A204.1 (cell line): Measurements from ENCODE around the gene CCDC27.
"Not testable (repeated sequence)": the region's sequence is repeated elsewhere in the genome, so short reads cannot be mapped to it uniquely, and the experiment has no call there.

ENCODE experiments used
- FAIRE-seq: peaks from 2 replicates; lab custom pipeline; 2012; peaks lifted over from hg19 to GRCh38; lab: Jason Lieb, UNC

The CCDC27 gene

GRCh38 chr1:3796215-3797061 is 44.2 kb downstream of the CCDC27 start, which contains the start of gene LRRC47:
Gene LRRC47, minus strand, starts transcription at chr1:3796498. Its CDS starts 22 bp downstream, at chr1:3796476.
- FAIRE-seq = no peak

DNA sequence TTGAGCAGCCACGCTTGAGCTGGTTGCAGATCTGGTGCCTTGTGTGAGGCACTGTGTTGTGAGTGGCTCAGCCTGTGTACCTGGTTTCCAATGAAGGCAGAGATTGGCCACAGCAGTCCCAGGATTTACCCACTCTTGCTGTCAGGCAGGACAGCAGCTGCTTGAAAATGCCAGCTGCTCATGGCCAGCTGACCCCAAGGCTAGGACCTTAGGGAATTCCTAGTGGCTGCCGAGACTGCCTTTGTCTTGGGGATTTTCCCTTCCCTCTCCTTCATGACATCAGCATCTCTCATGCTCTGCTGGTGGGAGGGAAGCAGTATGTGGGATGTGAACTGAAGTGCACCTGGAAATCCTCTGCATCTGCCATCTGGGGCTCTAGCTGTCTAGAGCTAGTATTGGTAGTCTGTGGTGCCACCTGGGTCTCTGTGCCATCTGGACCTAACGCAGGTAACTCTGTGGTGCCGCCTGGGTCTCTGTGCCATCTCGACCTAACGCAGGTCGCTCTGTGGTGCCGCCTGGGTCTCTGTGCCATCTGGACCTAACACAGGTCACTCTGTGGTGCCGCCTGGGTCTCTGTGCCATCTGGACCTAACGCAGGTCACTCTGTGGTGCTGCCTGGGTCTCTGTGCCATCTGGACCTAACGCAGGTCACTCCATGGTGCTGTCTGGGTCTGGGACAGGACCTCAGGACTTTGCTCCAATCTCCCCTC is 47.9 kb downstream of the CCDC27 start:
- FAIRE-seq = no peak

GRCh38 chr1:3800795-3801194 is 48.5 kb downstream of the CCDC27 start:
- not testable (repeated sequence) for FAIRE-seq

DNA sequence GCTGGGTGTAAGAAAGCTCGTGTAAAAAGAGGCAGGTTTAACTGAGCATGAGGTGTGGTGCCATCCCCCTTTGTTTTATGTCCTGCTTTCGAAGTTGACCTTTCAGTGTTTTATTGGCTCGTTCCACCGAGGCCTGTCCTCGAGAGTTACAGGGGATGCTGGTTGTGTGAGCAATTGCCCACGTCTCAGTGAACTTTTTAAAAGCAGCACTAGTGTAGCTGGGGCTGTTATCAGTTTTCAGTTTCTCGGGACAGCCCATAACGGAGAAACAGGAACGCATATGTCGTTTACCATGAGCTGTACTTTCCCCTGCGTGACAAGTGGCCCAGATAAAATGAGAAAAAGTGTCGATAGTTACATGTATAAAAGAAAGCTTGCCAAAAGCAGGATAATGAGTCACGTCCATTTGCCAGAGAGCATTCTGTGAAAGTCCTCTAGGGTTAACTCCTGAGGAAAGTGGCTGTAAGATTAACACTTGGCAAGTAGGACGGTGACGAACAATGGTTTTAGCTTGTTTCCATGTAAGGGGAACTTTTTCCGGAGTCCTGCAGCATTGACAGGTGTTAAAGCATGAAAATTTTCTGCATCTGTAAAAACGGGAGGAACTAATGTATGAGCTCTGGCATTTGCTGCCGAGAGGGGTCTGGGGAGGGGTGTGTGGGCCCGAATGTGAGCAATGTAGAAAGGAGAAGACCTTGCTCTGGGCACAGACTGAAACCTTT is 51.8 kb downstream of the CCDC27 start:
- no peak for FAIRE-seq

DNA sequence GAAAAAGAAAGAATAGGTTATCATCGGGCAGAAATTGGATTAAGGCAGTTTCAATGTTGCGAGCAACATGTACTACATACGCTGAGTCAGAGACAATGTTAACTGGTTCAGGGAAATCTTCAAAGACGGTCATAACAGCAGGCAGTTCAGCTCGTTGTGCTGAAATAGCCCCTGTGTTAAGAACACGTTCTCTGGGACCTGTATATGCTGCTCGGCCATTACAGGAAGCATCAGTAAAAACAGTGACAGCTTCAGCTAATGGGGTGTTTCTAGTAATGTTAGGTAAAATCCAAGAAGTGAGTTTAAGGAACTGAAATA is 52.3 kb downstream of the CCDC27 start:
- not testable (repeated sequence) for FAIRE-seq

GRCh38 chr1:3805038-3805437 is 52.8 kb downstream of the CCDC27 start:
- FAIRE-seq = no peak

GRCh38 chr1:3807769-3808168 is 55.5 kb downstream of the CCDC27 start:
- no peak for FAIRE-seq

DNA sequence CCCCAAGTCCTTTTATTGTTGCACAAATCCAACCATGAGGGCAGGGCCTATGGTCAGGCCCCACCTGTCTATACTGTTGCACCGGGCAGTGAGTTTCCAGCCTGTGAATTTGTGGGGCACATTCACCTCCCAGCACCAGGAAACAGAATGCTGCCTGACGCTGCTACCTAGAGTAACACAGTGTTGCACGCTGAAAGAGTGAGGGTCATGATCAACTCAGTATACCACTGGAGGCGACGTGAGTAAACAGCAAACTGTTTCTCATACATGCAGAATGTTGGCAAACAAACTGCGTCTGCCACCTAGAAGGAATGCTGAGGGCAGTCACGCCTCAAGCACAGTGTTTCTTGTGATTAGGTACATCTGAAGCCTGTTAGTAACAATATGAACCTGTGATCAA is 57.4 kb downstream of the CCDC27 start:
- FAIRE-seq = no peak

- FAIRE-seq = not testable (repeated sequence)
Observed at GRCh38 chr1:3810149-3810761, 58.0 kb downstream of the CCDC27 start.

DNA sequence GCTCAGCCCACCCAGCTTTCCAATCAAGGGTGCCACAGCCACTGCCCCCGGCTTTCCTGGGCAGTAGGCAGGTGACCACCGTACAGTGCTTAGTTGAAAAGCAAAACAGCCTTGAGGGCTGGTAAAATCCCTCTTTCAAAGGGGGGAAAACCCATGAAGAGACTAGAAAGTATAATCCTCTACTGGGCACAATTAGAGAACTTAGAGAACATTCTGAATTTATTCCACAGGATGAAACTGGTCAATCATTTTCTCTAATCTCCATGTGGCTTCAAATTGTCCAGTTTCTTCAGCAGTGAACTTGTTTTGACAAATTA is 59.3 kb downstream of the CCDC27 start:
- no peak for FAIRE-seq

GRCh38 chr1:3814065-3814464 is 61.8 kb downstream of the CCDC27 start:
- no peak for FAIRE-seq

DNA sequence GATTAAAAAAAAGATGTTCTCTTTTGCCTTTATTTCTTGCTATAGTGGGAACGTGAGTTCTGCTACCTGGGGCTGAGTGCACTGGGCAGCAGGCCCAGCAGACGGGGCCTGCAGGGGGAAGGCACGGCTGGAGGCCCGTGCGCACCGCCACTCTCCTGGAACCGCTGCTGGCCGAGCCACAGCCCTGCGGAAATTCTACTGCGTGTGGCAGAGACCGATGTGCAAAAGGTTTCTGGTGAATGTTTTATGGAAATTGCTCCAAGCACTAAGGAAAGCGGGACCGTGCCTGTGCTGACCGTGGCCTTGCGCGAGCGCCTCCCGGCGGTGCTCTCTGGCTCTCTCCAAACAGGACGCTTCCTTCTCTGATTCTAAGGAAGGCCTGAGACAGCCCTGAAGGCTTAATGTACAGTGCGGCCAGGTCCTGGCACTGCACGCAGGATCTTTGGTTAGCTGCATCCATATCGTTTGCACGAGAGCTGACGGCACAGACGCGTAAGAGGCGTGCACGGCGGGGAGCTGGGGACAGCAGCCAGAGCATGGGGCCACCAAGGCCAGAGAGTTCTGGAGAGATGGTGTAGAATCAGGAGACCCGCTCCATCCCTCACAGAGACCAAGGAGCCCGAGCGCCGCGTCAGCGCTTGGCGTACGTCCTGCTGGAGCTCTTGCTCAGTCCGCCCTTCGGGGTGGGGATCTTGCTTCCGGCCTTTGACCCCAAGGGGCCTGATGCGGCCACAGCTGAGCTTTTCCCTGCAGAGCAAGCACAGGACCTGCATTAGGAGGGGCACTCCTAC is 62.7 kb downstream of the CCDC27 start:
- no peak for FAIRE-seq

- no peak for FAIRE-seq
Observed at GRCh38 chr1:3816331-3817137, 64.3 kb downstream of the CCDC27 start.

- FAIRE-seq = no peak
Observed at GRCh38 chr1:3817138-3817740, 65.0 kb downstream of the CCDC27 start.

GRCh38 chr1:3817821-3818597 is 65.8 kb downstream of the CCDC27 start:
- FAIRE-seq = no peak

DNA sequence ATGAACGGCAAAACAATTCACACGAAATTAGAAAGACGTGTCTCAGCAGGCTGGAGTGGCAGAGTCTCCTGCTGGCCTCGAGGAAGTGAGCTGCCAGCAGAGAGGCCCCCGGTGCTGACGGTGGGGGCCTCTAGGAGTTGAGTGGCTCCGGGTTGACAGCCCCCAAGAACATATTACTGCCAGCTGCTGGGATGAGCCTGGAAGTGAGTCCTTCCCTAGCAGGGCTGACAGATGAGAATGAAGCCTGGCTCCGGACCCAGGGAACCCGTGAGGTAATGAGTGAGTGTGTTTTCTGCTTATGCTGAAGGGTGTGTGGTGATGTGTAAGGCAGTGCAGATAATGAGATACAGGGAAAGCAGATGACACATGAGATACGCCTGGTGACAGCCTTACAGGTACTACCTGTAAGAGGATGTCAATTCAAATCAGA is 67.5 kb downstream of the CCDC27 start:
- FAIRE-seq = no peak

- FAIRE-seq = no peak
Observed at GRCh38 chr1:3820316-3820715, 68.1 kb downstream of the CCDC27 start.

GRCh38 chr1:3821004-3821403 is 68.8 kb downstream of the CCDC27 start:
- no peak for FAIRE-seq
